HG03460 (cell line): ENCODE measurements around the gene OR2L5.

Experiments used
- ATAC-seq: cut with Tn5 transposase; IDR thresholded peaks from one replicate; pipeline ENCODE4 v1.9.1; 2021; ENCODE audit not compliant: unreplicated experiment

Gene OR2L5

DNA sequence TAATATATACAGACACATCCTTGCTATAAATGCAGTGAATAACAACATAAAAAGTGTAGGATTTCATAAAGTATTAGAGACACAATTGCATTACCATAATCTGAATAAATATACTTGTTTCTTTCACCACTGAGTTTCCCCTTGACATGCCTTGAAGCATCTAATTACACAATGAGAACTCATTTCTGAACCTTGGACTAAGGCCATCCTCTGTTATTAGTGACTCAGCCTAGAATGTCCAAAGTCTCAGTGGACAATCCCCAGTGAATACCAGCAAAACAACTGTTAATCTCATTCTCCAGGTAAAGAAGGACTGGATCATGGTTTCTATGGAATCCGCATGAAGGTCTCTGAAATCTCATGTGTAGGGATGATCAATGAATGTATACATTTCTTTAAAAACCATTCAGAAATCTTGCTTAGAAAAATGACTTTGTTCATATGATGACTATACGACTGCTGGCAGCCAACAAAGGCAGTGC is at the start of gene OR2L5:
Gene OR2L5, plus strand, starts transcription at position 432 of the 482 bp plus-strand sequence. CDS start 8,288 bp downstream, outside the sequence.
- no peak for ATAC-seq

GRCh38 chr1:247964933-247965332 is 48.5 kb upstream of the OR2L5 start, which contains the start of gene OR2AK2:
TSS of gene OR2AK2 (plus strand) at chr1:247965233. CDS start at chr1:247965377, 144 bp downstream.
- ATAC-seq, result no peak

DNA sequence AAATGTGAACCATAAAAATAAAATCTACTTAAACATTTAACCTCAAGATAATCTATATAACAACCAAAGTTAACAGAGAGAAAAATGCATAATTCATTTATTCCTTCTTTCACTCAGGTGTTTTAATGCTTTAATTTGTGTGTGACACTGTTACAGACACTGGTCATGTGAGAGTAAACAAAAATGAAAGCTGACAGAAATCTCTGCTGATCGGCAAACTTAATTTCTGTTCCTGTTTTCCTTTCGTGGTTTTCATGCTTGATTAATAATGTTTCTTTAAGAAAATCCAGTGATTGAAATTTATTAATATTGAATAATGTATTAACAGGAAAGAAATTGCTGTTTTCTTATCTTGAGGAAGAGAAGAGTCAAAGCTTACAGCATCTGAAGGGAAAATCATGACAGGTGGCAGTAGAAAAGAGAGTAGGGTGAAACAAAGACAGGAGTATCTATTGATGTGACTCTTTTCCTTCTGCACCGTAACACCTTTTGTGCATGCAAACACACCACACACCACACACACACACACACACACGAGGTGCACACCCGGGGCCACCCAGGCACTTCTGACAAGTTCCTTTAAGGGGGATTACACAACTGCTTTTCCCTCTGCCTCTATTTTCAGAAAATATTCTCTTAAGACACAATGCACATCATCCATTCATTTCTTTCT is 46.8 kb upstream of the OR2L5 start:
- ATAC-seq, result peak; percentile 76

DNA sequence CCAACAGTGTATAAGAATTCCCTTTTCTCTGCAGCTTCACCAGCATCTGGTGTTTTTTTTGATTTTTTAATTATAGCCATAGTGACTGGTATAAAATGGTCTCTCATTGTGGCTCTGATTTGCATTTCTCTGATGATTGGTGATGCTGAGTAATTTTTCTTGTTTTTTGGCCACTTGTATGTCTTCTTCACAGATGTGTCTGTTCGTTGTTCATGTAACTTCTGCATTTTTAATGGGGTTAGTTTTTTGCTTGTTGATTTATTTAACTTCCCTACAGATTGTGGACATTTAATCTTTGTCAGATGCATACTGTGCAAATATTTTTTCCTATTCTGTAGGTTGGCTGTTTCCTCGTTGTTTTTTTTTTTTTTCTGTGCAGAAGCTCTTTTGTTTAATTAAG is 20.5 kb upstream of the OR2L5 start:
- ATAC-seq, result no peak

- ATAC-seq, result no peak
These were observed 14.6 kb upstream of the OR2L5 start for GRCh38 chr1:247998811-247999210.

DNA sequence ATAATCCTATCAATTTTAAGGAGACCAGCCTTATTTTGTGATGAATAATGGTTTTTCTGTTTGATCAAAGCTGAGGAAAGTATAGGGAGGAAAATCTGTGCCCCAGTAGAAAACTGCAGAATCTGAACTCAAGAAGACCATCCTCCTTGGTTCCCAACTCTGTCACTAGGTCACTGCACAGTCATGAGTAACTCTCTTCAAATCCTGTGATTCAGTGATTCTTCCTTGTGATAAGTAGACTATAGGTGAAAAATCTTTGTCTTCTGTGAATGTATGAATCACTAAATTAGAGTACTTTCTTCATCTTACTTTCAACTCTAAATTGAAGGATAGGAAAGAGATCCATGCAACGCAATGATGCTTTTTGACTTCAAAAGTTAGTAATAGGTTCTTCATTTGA is 13.3 kb upstream of the OR2L5 start:
- ATAC-seq, result no peak

- no peak for ATAC-seq
These were observed 5.7 kb upstream of the OR2L5 start for GRCh38 chr1:248007778-248008177.

DNA sequence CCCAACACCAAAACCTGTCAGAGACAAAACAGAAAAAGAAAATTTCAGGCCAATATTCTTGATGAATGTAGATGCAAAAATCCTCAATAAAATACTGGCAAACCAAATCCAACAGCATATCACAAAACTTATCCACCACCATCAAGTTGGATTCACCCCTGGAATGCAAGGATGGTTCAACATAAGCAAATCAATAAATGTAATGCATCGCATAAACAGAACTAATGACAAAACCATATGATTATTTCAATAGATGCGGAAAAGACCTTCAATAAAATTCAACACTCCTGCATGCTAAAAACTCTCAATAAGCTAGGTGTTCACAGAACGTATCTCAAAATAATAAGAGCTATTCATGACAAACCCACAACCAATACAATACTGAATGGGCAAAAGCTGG is 3.8 kb upstream of the OR2L5 start:
- no peak for ATAC-seq

DNA sequence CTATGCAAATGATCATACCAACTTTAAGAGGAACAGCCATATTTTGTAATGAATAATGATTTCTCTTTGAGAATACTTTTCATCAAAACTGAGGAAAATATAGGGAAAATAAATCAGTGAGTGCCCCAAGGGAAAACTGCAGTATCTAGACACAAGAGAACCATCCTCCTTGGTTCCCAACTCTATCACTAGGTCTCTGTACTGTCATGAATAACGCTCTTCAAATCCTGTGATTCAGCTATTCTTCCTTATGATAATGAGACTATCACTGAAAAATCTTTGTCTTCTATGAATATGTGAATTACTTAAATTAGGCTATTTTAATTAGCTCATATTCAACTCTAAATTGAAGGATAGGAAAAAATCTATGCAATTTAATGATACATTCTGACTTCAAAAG is 2.3 kb downstream of the OR2L5 start:
- no peak for ATAC-seq

DNA sequence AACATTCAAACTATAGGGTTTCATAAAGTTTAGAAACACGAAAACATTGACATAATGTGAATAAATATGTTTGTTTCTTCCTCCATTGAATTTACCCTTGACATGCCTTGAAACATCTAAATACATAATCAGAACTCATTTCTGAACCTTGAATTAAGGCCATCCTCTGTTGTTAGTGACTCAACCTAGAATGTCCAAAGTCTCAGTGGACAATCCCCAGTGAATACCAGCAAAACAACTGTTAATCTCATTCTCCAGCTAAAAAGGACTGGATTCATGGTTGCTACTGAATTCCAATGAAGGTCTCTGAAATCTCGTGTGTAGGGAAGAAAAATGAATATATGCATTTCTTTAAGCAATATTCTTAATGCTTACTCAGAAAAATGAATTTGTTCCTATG is 16.3 kb downstream of the OR2L5 start, which contains the start of gene OR2L2:
Gene OR2L2, plus strand, starts transcription at position 301 of the 400 bp plus-strand sequence. CDS start 8,198 bp downstream, outside the sequence.
- no peak for ATAC-seq

DNA sequence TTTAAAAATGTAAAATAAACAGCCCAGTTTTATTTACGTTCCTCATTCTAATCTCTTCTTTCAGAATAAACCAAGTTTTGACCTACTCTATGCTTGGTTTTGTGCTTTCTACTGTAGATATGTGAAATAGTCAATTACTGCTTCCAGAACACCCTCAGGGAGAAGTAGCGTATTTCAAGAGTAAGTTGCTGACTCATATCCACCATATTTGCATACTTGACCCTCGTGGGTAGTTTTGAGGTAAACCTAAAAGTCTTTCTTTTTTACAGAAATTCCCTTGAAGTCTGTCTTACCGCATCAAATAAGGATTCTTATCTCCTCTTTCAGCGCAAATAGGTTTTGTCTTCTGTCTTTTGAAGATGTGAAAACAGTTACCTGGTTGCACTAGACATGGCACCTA is 31.7 kb downstream of the OR2L5 start:
- peak; percentile 54 for ATAC-seq

GRCh38 chr1:248046536-248046935 is 33.1 kb downstream of the OR2L5 start, which contains the start of gene OR2L3:
TSS of gene OR2L3 (plus strand) at chr1:248046836. CDS start at chr1:248060682, 13,846 bp downstream.
- ATAC-seq, result no peak

DNA sequence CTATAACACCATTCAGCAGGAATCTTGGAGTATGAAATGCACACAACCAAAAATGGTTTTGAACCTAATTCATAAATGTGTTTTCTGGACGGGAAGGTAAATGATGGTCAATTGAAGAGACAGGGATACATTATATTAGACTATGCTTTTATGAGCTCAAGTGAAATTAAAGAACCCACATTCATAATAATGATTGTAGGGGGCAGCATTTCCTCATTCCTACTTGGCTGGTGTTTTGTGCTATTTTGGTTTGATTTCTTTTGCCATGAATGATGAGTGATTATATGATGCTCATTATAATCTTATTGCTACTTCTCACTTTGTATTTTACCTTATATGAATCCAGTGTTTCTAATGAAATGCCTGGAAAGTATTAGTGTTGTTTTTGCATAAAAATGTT is 33.5 kb downstream of the OR2L5 start:
- ATAC-seq, result no peak

GRCh38 chr1:248054671-248055070 is 41.2 kb downstream of the OR2L5 start:
- no peak for ATAC-seq

- ATAC-seq, result no peak
These were observed 41.8 kb downstream of the OR2L5 start for GRCh38 chr1:248055261-248055660.

DNA sequence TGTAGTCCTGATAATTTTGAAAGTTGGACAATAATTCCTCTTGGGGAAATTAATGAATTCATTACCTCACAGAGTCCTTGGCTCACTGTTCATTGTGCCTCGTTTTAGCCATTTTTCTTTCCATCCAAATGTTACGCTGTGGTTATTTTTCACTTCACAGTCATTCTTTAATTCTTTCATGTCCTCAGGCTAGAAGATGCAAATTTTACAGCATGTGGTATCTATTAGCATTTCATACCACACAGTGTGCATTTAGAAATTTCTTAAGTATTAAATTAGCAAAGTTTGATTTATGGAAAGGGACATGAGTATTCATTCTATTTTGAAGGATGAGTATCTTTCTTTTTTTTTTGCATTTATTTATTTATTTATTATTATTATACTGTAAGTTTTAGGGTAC is 51.6 kb downstream of the OR2L5 start:
- ATAC-seq, result no peak

DNA sequence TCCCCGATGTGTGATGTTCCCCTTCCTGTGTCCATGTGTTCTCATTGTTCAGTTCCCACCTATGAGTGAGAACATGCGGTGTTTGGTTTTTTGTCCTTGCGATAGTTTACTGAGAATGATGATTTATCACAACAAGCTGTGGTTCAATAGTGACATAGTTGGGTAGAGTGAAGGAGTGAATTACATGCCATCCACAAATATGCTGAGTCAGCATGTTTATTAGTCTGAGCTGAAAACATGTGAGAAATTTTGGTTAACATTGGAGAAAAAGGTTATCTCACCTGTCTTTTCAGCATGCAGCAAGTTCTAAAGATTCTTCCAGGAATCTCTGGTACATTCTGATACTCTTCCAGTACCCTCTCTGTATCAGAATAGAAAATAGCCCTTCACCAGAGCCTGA is 52.1 kb downstream of the OR2L5 start:
- no peak for ATAC-seq
